Stromal cell of bone marrow (primary cell): Measurements from ENCODE around the gene ICOS.
"Not testable (repeated sequence)": the region's sequence is repeated elsewhere in the genome, so short reads cannot be mapped to it uniquely, and the experiment has no call there.

Source experiments
- DNase-seq: peaks from one replicate; pipeline ENCODE4 v3.0.0-alpha.2; 2012; ENCODE audit warnings: low read depth

The ICOS gene

GRCh38 chr2:203918839-203919238 is 17.7 kb upstream of the ICOS start:
- no peak for DNase-seq

- no peak for DNase-seq
These were observed 10.9 kb upstream of the ICOS start for GRCh38 chr2:203925512-203926158.

- no peak for DNase-seq
These were observed 7.7 kb upstream of the ICOS start for GRCh38 chr2:203928849-203929248.

- DNase-seq, result not testable (repeated sequence)
These were observed 5.3 kb upstream of the ICOS start for GRCh38 chr2:203931262-203931661.

- DNase-seq, result no peak
These were observed 2.5 kb upstream of the ICOS start for GRCh38 chr2:203934041-203934492.

- DNase-seq, result no peak
These were observed 1.7 kb upstream of the ICOS start for GRCh38 chr2:203934711-203935438.

GRCh38 chr2:203935568-203935967 is 995 bp upstream of the ICOS start:
- no peak for DNase-seq

GRCh38 chr2:203936949-203937348 is 386 bp downstream of the ICOS start:
- DNase-seq, result no peak

GRCh38 chr2:203937788-203938187 is 1.2 kb downstream of the ICOS start:
- DNase-seq, result no peak

- DNase-seq, result no peak
These were observed 3.5 kb downstream of the ICOS start for GRCh38 chr2:203940039-203940438.

- DNase-seq, result not testable (repeated sequence)
These were observed 7.2 kb downstream of the ICOS start for GRCh38 chr2:203943493-203944382.

GRCh38 chr2:203948733-203949132 is 12.2 kb downstream of the ICOS start:
- no peak for DNase-seq

- no peak for DNase-seq
These were observed 12.7 kb downstream of the ICOS start for GRCh38 chr2:203949228-203949627.

GRCh38 chr2:203951366-203951902 is 14.9 kb downstream of the ICOS start:
- no peak for DNase-seq

- no peak for DNase-seq
These were observed 22.7 kb downstream of the ICOS start for GRCh38 chr2:203959265-203959664.

GRCh38 chr2:203959672-203960071 is 23.1 kb downstream of the ICOS start:
- DNase-seq, result no peak

- no peak for DNase-seq
These were observed 24.2 kb downstream of the ICOS start for GRCh38 chr2:203960811-203961210.

- DNase-seq, result not testable (repeated sequence)
These were observed 28.6 kb downstream of the ICOS start for GRCh38 chr2:203965190-203965589.

GRCh38 chr2:203971251-203971650 is 34.7 kb downstream of the ICOS start:
- DNase-seq, result no peak

GRCh38 chr2:203972066-203972465 is 35.5 kb downstream of the ICOS start:
- DNase-seq, result no peak

- DNase-seq, result no peak
These were observed 36.4 kb downstream of the ICOS start for GRCh38 chr2:203973000-203973399.

- DNase-seq, result no peak
These were observed 37.1 kb downstream of the ICOS start for GRCh38 chr2:203973676-203974075.
